DOHH2 (cell line): ENCODE results near the gene GMEB2.

Experiments
- CTCF ChIP-seq: fragments of 200-600 bp; sonication (generic); IDR thresholded peaks from one replicate; pipeline ENCODE4 v1.5.1; 2014; ENCODE audit warnings: antibody characterized with exemption, mild to moderate bottlenecking, low read depth, low read length; ENCODE audit not compliant: poor library complexity, severe bottlenecking
- EZH2phosphoT487 ChIP-seq: fragments of 200-600 bp; sonication (generic); IDR thresholded peaks from 2 replicates; pipeline ENCODE4 v1.6.1; 2017; ENCODE audit warnings: borderline replicate concordance, mild to moderate bottlenecking, antibody characterized with exemption, low read length, moderate library complexity, mixed read lengths

GRCh38 chr20:63557481-63557891 is 69.4 kb downstream of the GMEB2 start:
- no peak for TF ChIP-seq CTCF
- TF ChIP-seq EZH2phosphoT487, result no peak
